HT-29 (cell line): Measurements from ENCODE around the gene OTOG. TPM values are rescaled to one million over a fixed set of nuclear protein-coding genes. Genes with fewer than 3 reads are reported as not detected.
"Not testable (repeated sequence)": the region's sequence is repeated elsewhere in the genome, so short reads cannot be mapped to it uniquely, and the experiment has no call there.

Source experiments
- DNase-seq: peaks from one replicate; pipeline ENCODE4 v3.0.0-alpha.2; 2015; ENCODE audit warnings: low spot score
- total RNA-seq: library from RNA; depleted of rRNA; stranded (reverse); fragments of >200 nt; shearing (Covaris generic); gene quantifications from 2 replicates; pipeline ENCODE4 v1.2.3, GENCODE V29; 2014

The OTOG gene
- total RNA-seq, 1 experiment from 2014 or later = not detected

- not testable (repeated sequence) for DNase-seq
Observed at GRCh38 chr11:17622711-17623110, 75.7 kb downstream of the OTOG start.

- DNase-seq = no peak
Observed at GRCh38 chr11:17629113-17629512, 82.1 kb downstream of the OTOG start.

GRCh38 chr11:17630936-17631335 is 83.9 kb downstream of the OTOG start:
- DNase-seq = no peak

GRCh38 chr11:17631702-17632365 is 84.8 kb downstream of the OTOG start:
- no peak for DNase-seq

GRCh38 chr11:17633279-17633986 is 86.4 kb downstream of the OTOG start:
- DNase-seq = no peak

- no peak for DNase-seq
Observed at GRCh38 chr11:17633987-17634775, 87.1 kb downstream of the OTOG start.

- no peak for DNase-seq
Observed at GRCh38 chr11:17634776-17635550, 87.9 kb downstream of the OTOG start.

GRCh38 chr11:17635551-17635938 is 88.5 kb downstream of the OTOG start:
- no peak for DNase-seq

- no peak for DNase-seq
Observed at GRCh38 chr11:17636721-17637120, 89.7 kb downstream of the OTOG start.

- no peak for DNase-seq
Observed at GRCh38 chr11:17637901-17638300, 90.8 kb downstream of the OTOG start.

- no peak for DNase-seq
Observed at GRCh38 chr11:17638311-17638710, 91.3 kb downstream of the OTOG start.

- DNase-seq = no peak
Observed at GRCh38 chr11:17639091-17639490, 92.0 kb downstream of the OTOG start.

- no peak for DNase-seq
Observed at GRCh38 chr11:17639781-17640180, 92.7 kb downstream of the OTOG start.

GRCh38 chr11:17640493-17641164 is 93.6 kb downstream of the OTOG start:
- DNase-seq = no peak

- no peak for DNase-seq
Observed at GRCh38 chr11:17641792-17642350, 94.8 kb downstream of the OTOG start.

- no peak for DNase-seq
Observed at GRCh38 chr11:17642370-17642769, 95.3 kb downstream of the OTOG start.

GRCh38 chr11:17642980-17643379 is 95.9 kb downstream of the OTOG start:
- no peak for DNase-seq

- no peak for DNase-seq
Observed at GRCh38 chr11:17643506-17644405, 96.7 kb downstream of the OTOG start.

GRCh38 chr11:17645190-17645970 is 98.3 kb downstream of the OTOG start:
- DNase-seq = no peak
